ENCODE data around the gene MAML3.

The MAML3 gene

DNA sequence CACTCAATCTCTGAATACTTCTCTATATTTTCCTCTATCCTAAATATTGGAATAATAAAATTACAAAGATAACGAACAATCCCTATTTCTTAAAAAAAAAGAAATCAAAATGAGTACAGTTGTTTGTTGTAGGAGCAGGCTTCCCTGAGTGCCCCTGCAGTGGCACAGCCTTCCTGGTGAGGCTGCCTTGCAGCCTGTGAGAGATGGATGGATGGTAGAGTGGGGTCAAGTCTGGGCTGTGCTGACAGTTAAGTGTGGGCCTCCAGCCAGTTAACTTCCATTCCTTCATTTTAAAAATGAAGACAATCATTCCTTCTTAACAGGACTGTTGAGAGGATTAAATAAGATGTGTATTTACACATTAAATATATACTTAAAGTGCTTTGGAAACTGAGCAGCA is 351.5 kb downstream of the MAML3 start:
- TF ChIP-seq, protein P1, sequence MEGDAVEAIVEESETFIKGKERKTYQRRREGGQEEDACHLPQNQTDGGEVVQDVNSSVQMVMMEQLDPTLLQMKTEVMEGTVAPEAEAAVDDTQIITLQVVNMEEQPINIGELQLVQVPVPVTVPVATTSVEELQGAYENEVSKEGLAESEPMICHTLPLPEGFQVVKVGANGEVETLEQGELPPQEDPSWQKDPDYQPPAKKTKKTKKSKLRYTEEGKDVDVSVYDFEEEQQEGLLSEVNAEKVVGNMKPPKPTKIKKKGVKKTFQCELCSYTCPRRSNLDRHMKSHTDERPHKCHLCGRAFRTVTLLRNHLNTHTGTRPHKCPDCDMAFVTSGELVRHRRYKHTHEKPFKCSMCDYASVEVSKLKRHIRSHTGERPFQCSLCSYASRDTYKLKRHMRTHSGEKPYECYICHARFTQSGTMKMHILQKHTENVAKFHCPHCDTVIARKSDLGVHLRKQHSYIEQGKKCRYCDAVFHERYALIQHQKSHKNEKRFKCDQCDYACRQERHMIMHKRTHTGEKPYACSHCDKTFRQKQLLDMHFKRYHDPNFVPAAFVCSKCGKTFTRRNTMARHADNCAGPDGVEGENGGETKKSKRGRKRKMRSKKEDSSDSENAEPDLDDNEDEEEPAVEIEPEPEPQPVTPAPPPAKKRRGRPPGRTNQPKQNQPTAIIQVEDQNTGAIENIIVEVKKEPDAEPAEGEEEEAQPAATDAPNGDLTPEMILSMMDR (IDR thresholded peaks at IDR 0.05; ENCODE audit: extremely low read depth, missing control alignments): no peak
- no peak for DNase-seq (ENCODE audit: low spot score)

DNA sequence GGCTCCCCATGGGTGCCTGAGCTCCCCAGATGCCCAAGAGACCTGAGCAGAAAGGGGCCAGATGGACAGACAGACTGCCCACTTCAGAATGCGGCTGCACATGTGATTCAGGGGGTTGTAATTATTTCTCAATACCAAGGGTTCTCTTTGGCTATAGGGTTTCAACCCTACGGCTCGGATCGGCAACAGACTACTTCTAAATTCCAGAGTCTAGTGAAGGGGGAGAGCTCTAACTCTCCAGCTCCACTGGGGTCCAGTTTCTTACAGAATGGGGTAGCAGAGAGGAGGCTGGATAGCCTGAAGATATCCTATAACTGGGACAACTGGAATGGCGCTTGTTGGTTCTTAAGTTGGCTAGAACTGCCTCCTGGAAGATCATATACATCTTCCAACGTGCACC is 352.1 kb downstream of the MAML3 start:
- DNase-seq (ENCODE audit: low spot score): no peak
- TF ChIP-seq, protein P1 (IDR thresholded peaks at IDR 0.05; ENCODE audit: extremely low read depth, missing control alignments): no peak

DNA sequence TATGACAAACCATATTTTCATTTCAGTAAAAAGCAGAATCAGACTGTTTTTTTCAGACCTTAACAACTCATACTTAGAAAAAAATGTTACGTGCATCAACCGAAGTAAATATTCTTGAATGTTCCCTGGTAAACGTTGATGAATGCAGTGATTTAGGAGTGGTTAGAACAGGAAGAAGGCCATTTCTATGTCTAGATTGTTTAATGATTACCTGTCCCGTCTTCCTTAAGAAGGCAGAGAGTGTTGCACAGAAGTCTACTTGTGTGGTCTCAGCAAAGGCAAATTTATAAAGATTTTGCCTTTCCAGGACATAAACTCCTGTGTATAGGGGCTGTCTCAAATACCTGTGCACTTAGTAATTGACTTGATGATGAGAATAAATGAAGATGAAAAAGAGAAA is 353.9 kb downstream of the MAML3 start:
- TF ChIP-seq, protein P1 (IDR thresholded peaks at IDR 0.05; ENCODE audit: extremely low read depth, missing control alignments): no peak
- no peak for DNase-seq (ENCODE audit: low spot score)

DNA sequence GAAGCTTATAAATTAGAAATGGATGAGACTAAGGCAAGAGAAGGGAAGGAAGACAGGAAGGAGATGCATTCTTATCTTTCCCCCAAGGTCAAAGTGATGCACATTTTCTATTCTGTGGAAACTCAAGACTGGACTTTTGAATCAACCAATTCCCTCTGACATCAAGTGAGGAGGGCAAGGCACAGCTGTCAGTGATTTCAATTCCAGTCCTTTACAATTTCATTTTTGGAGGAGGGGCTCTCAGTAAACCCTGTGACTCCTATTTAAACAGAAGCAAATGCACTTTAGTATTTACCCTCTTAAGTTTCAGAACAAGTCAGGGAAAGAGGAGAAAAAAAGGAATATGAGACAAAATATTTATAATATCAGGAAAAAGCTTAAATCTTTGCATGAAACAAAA is 354.4 kb downstream of the MAML3 start:
- TF ChIP-seq, protein P1 (IDR thresholded peaks at IDR 0.05; ENCODE audit: extremely low read depth, missing control alignments): no peak
- DNase-seq (ENCODE audit: low spot score): no peak

DNA sequence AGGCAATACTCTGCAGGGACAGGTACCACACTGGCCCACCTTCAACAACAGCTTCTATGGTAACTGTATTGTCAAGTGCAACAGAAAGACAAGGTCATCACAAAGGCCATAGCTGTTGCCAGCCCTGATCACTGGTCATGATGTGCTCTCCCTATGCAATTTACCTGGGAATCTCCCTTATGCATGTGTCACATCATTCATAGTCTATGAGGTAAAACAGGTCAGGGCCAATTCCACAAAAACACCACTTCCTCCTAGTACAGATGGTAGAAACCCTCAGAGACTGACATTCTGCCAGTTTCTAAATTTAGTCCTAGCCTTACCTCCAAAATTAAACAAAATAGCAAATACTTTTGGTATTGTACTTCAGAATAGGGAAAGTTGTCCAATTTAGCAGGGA is 355.5 kb downstream of the MAML3 start:
- TF ChIP-seq, protein P1 (IDR thresholded peaks at IDR 0.05; ENCODE audit: extremely low read depth, missing control alignments): no peak
- DNase-seq (ENCODE audit: low spot score): no peak

DNA sequence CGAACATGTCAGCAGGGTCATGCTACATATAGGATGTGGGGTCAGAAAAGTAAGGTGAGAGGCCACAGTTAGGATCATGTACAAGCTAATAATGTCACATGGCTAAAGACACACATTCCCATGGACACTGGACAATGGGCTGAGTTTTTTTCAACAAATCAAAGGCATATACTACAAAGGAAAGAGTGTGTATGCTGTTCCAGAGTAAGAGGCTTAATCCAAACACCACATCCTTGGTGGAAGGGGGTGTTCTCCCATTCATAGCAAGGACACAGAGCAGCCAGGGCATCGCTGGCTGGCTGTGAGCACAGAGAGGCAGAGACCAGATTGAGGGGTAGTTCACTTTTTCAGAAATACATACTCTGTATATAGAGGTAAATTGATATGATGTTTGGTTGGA is 356.7 kb downstream of the MAML3 start:
- TF ChIP-seq, protein P1 (IDR thresholded peaks at IDR 0.05; ENCODE audit: extremely low read depth, missing control alignments): no peak
- no peak for DNase-seq (ENCODE audit: low spot score)

DNA sequence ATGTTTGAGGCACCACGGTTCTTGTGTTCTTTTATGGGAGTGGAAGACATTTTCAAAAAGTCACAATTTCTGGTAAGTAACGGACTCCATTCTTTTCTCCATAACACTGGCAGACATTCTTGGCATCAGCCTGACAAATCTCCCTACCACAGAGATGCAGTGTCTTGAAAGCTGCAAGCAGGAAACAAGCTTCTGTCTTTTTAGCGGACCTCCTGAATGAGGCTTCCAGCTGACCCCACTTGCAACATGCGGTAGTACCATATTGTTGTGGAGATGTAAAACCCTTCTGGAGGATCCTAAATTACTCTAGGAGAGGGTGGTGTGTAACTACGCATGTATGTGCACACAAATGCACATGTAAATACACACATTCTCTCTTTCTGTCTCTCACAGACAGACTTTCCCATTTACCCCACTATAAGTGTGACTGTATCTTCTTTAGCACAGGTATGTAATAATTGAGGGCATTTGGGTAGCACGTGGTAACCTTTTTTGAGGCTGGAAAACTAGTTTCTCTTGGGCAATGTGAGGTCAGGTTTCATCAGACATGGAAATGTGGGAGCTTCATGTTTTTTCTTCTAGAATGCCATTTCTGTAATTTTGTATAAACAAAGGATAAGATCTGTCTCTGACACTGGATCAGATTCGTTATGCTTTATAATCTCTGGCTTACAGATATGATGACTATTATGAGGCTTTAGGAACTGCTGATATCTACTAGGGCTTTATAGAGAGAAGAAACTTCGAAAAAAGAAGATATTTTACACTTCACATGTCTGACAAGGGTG is 358.3 kb downstream of the MAML3 start:
- TF ChIP-seq, protein P1 (IDR thresholded peaks at IDR 0.05; ENCODE audit: extremely low read depth, missing control alignments): no peak
- no peak for DNase-seq (ENCODE audit: low spot score)
